ENCODE measurements around the gene COBLL1. TPM values are rescaled to one million over a fixed set of nuclear protein-coding genes. Genes with fewer than 3 reads are reported as not detected.

COBLL1 gene
- total and polyA plus RNA-seq, 2 of the 4 experiments (the other 2 are of a cell fraction) = 0.79 to 1.1 TPM

- no peak overlapping the region for H3K4me3 ChIP-seq (ENCODE audit: insufficient read depth, low read depth, low read length)
- H3K4me1 ChIP-seq (ENCODE audit: control insufficient read depth, insufficient read depth, low read length) = no peaks in the 10 kb centered on the region
- in situ Hi-C loops (cut with MboI; ENCODE audit: low sequenced_read_pairs) (loop anchor here (10.0 kb wide), 1 partner anchor 147 kb away; no protein-coding TSS in a partner anchor), dilution Hi-C loops (cut with HindIII; ENCODE audit: low sequenced_read_pairs, unreplicated experiment) (no loop called here), intact Hi-C loops (cut with micrococcal nuclease) (no loop called here)
- no peak overlapping the region for H2AFZ ChIP-seq (replicated peaks; ENCODE audit: low read length, poor library complexity)
- H4K5ac ChIP-seq (ENCODE audit: low read depth, low read length) = no peak overlapping the region
- no peak overlapping the region for H3K14ac ChIP-seq (replicated peaks; ENCODE audit: low read depth, low read length)
- H3K56ac ChIP-seq (ENCODE audit: extremely low read depth, insufficient read depth, low read length) = no peak overlapping the region
- TF ChIP-seq USF2 (IDR thresholded peaks at IDR 0.05; ENCODE audit: low read depth, low read length) (no peak), MXI1 (IDR thresholded peaks at IDR 0.05; ENCODE audit: borderline replicate concordance, low read depth, low read length) (no peak), RAD21 (IDR thresholded peaks at IDR 0.05; ENCODE audit: low read length) (no peak), RCOR1 (IDR thresholded peaks at IDR 0.05; ENCODE audit: insufficient replicate concordance, low read length) (no peak), CEBPB (IDR thresholded peaks at IDR 0.05; ENCODE audit: low read depth, low read length) (no peak), FOS (IDR thresholded peaks at IDR 0.05; ENCODE audit: low read depth, low read length) (no peak), SMC3 (IDR thresholded peaks at IDR 0.05; ENCODE audit: low read depth, low read length) (no peak), MAFK (IDR thresholded peaks at IDR 0.05; ENCODE audit: low read depth, low read length) (no peak), RFX5 (IDR thresholded peaks at IDR 0.05; ENCODE audit: low read depth, low read length) (no peak), CTCF (conservative IDR thresholded peaks at IDR 0.05; ENCODE audit: low read depth, low read length) (no peak), MAZ (IDR thresholded peaks at IDR 0.05; ENCODE audit: borderline replicate concordance, low read depth, low read length) (no peak), BHLHE40 (IDR thresholded peaks at IDR 0.05; ENCODE audit: low read depth, low read length) (no peak), POLR2A (IDR thresholded peaks at IDR 0.05; ENCODE audit: low read depth, low read length) (no peak), ELK1 (IDR thresholded peaks at IDR 0.05; ENCODE audit: borderline replicate concordance, low read depth, low read length) (no peak), CHD1 (IDR thresholded peaks at IDR 0.05; ENCODE audit: low read depth, low read length) (no peak)
- no peaks in the 10 kb centered on the region for H3K9me1 ChIP-seq (ENCODE audit: insufficient read depth, low read length)
- H4K8ac ChIP-seq (ENCODE audit: low read depth in 2 of 2, low read length in 2 of 2) = no peak overlapping the region
- no peaks in the 10 kb centered on the region for H4K20me1 ChIP-seq (ENCODE audit: insufficient read depth, low read length)
- BruUV-seq (replicated peaks) = no TSS peak
- H3K79me1 ChIP-seq (ENCODE audit: low read depth in 1 of 2, low read length in 2 of 2) = no peaks in the 10 kb centered on the region
- no peak overlapping the region for H3K4ac ChIP-seq (ENCODE audit: low read depth, low read length)
- no peaks in the 10 kb centered on the region for H3K27me3 ChIP-seq (ENCODE audit: control insufficient read depth, insufficient read depth, low read length)
- WGBS, 2 experiments (ENCODE audit: extremely low coverage in 2 of 2, insufficient read length in 1 of 2) = no CpG with 5 or more reads among the region's 1 CpG
- ChIA-PET CTCF (no interaction called here), POLR2A (ENCODE audit: unreplicated experiment) (no interaction called here)
- H3K4me2 ChIP-seq (ENCODE audit: low read depth, low read length) = no peak overlapping the region
- ATAC-seq (ENCODE audit: low read depth) (no peak), DNase-seq (no peak)
- H3K9me3 ChIP-seq (ENCODE audit: control insufficient read depth, insufficient read depth, low read length) = no peaks in the 10 kb centered on the region
- no peak overlapping the region for H2BK15ac ChIP-seq (ENCODE audit: low read depth, low read length)
- H4K91ac ChIP-seq (ENCODE audit: insufficient read depth, low read depth, low read length) = no peak overlapping the region
- no peaks in the 10 kb centered on the region for H3K36me3 ChIP-seq (ENCODE audit: control insufficient read depth, insufficient read depth, low read length)
- no peak overlapping the region for H3K9ac ChIP-seq (ENCODE audit: low read depth, low read length)
- H3K18ac ChIP-seq (ENCODE audit: low read depth, low read length) = no peak overlapping the region
- H3K27ac ChIP-seq (ENCODE audit: insufficient read depth, low read length) = no peak overlapping the region
- H2BK5ac ChIP-seq (ENCODE audit: low read depth, low read length, poor library complexity, severe bottlenecking) = no peak overlapping the region
- no peak overlapping the region for H2BK20ac ChIP-seq (ENCODE audit: low read depth, low read length)
- H2BK120ac ChIP-seq (ENCODE audit: low read depth, low read length) = no peak overlapping the region
- no peak overlapping the region for H3K23ac ChIP-seq (ENCODE audit: low read depth, low read length)
- no peak overlapping the region for H2AK5ac ChIP-seq (ENCODE audit: low read depth, low read length)
- no peak overlapping the region for H2AK9ac ChIP-seq (replicated peaks; ENCODE audit: low read depth, low read length, poor library complexity)
Measured at GRCh38 chr2:164711766-164712138, 129.9 kb downstream of the COBLL1 start.
